OCI-LY1 (cell line): ENCODE measurements around the gene DNMT1.

ENCODE experiments used
- H2AFZ ChIP-seq: fragments of 200-600 bp; sonication (generic), shearing (Covaris generic); 2 replicates; pipeline ENCODE4 v1.6.0; 2014; ENCODE audit warnings: antibody characterized with exemption, mild to moderate bottlenecking, low read length
- H3F3A ChIP-seq: fragments of 200-600 bp; sonication (generic), shearing (Covaris generic); 2 replicates; pipeline ENCODE4 v1.6.0; 2014; ENCODE audit warnings: mild to moderate bottlenecking, antibody characterized with exemption, low read length, moderate library complexity; ENCODE audit not compliant: insufficient read depth
- H3K27ac ChIP-seq: fragments of 200-600 bp; sonication (generic); 2 replicates; pipeline ENCODE4 v1.5.1; 2014; ENCODE audit warnings: low read length, mixed run types, mild to moderate bottlenecking, low read depth; ENCODE audit not compliant: poor library complexity, severe bottlenecking
- H3K27me3 ChIP-seq: fragments of 200-600 bp; sonication (generic); 2 replicates; pipeline ENCODE4 v1.6.0; 2014; ENCODE audit warnings: antibody characterized with exemption, mild to moderate bottlenecking, low read length, moderate library complexity; ENCODE audit not compliant: insufficient read depth
- H3K36me3 ChIP-seq: fragments of 200-600 bp; sonication (generic); 2 replicates; pipeline ENCODE4 v1.6.1; 2014; ENCODE audit warnings: mild to moderate bottlenecking, antibody characterized with exemption, low read length, moderate library complexity, mixed read lengths; ENCODE audit not compliant: insufficient read depth
- H3K4me1 ChIP-seq: fragments of 200-600 bp; sonication (generic); 2 replicates; pipeline ENCODE4 v1.5.1; 2014; ENCODE audit warnings: mild to moderate bottlenecking, low read length, moderate library complexity; ENCODE audit not compliant: insufficient read depth, severe bottlenecking
- H3K4me2 ChIP-seq: fragments of 200-600 bp; sonication (generic), shearing (Covaris generic); 2 replicates; pipeline ENCODE4 v1.6.1; 2014; ENCODE audit warnings: low read length
- H3K4me3 ChIP-seq: fragments of 200-600 bp; sonication (generic); 2 replicates; pipeline ENCODE4 v1.5.1; 2014; ENCODE audit warnings: low read length, low read depth, mild to moderate bottlenecking, mixed read lengths; ENCODE audit not compliant: poor library complexity, severe bottlenecking
- H3K79me2 ChIP-seq: fragments of 200-600 bp; shearing (Covaris generic); 2 replicates; pipeline ENCODE4 v1.6.1; 2016; ENCODE audit warnings: mixed run types, low read length, mixed read lengths; ENCODE audit not compliant: insufficient read depth
- H3K9ac ChIP-seq: fragments of 200-600 bp; sonication (generic), shearing (Covaris generic); 2 replicates; pipeline ENCODE4 v1.6.1; 2014; ENCODE audit warnings: mild to moderate bottlenecking, low read length, mixed read lengths
- H3K9me2 ChIP-seq: fragments of 200-600 bp; sonication (generic), shearing (Covaris generic); 2 replicates; pipeline ENCODE4 v1.6.1; 2014; ENCODE audit warnings: low read depth, mild to moderate bottlenecking, low read length, mixed read lengths
- H3K9me3 ChIP-seq: fragments of 200-600 bp; shearing (Covaris generic); 2 replicates; pipeline ENCODE4 v1.6.1; 2014; ENCODE audit warnings: low read length, mixed read lengths
- H4K20me1 ChIP-seq: fragments of 200-600 bp; sonication (generic), shearing (Covaris generic); 2 replicates; pipeline ENCODE4 v1.6.0; 2016; ENCODE audit warnings: mild to moderate bottlenecking, low read length; ENCODE audit not compliant: insufficient read depth
- EZH2 ChIP-seq: fragments of 200-600 bp; sonication (generic), shearing (Covaris generic); IDR thresholded peaks from 2 replicates; pipeline ENCODE4 v1.8.0; 2017; ENCODE audit warnings: borderline replicate concordance, mixed run types, mild to moderate bottlenecking, antibody characterized with exemption, low read length, moderate library complexity, mixed read lengths
- TF ChIP-seq, protein P1 (sequence below): fragments of 200-600 bp; sonication (generic), shearing (Covaris generic); IDR thresholded peaks from 2 replicates; pipeline ENCODE4 v1.5.1; 2017; ENCODE audit warnings: mild to moderate bottlenecking, antibody characterized with exemption, low read length, moderate library complexity, mixed read lengths

Gene DNMT1

GRCh38 chr19:10151521-10151920, 43.2 kb downstream of the DNMT1 start:
- H3K4me2 ChIP-seq = no peak overlapping the region
- no peak overlapping the region for H3K4me3 ChIP-seq
- no peak overlapping the region for H3K9ac ChIP-seq
- no peaks in the 10 kb centered on the region for H3F3A ChIP-seq
- H3K4me1 ChIP-seq = no peaks in the 10 kb centered on the region
- H3K79me2 ChIP-seq = no peaks in the 10 kb centered on the region
- H3K27me3 ChIP-seq = no peaks in the 10 kb centered on the region
- no peak overlapping the region for H2AFZ ChIP-seq
- no peak overlapping the region for H3K27ac ChIP-seq
- H3K9me3 ChIP-seq = no peaks in the 10 kb centered on the region
- TF ChIP-seq EZH2 = no peak
- TF ChIP-seq, protein P1, sequence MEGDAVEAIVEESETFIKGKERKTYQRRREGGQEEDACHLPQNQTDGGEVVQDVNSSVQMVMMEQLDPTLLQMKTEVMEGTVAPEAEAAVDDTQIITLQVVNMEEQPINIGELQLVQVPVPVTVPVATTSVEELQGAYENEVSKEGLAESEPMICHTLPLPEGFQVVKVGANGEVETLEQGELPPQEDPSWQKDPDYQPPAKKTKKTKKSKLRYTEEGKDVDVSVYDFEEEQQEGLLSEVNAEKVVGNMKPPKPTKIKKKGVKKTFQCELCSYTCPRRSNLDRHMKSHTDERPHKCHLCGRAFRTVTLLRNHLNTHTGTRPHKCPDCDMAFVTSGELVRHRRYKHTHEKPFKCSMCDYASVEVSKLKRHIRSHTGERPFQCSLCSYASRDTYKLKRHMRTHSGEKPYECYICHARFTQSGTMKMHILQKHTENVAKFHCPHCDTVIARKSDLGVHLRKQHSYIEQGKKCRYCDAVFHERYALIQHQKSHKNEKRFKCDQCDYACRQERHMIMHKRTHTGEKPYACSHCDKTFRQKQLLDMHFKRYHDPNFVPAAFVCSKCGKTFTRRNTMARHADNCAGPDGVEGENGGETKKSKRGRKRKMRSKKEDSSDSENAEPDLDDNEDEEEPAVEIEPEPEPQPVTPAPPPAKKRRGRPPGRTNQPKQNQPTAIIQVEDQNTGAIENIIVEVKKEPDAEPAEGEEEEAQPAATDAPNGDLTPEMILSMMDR = no peak
- no peaks in the 10 kb centered on the region for H3K9me2 ChIP-seq
- H4K20me1 ChIP-seq = no peaks in the 10 kb centered on the region
- H3K36me3 ChIP-seq = peaks cover 94% of the 10 kb centered on the region

DNA sequence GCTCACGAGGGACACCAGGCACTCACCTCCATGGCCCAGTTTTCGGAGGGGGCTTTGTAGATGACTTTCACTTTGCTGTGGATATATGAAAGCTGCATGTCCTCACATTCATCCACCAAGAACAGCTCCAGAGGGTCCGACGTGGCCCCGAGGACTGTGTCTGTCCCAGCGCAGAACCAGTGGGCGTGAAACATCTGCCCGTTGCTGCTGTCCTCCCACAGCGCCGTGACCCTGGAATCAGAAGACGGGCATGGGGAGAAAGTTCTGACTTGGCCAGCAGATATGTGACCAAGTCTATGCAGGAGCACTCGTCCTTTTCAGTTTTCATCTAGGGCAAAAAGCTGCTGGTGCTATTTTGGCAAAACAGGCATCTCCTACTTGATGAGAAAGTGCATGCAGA, 45.3 kb downstream of the DNMT1 start:
- Histone ChIP-seq H3K27ac (no peak overlapping the region), H3K4me3 (no peak overlapping the region), H3K27me3 (no peaks in the 10 kb centered on the region), H3K9ac (no peak overlapping the region), H3K4me2 (no peak overlapping the region), H3K4me1 (no peaks in the 10 kb centered on the region), H3F3A (no peaks in the 10 kb centered on the region), H3K9me3 (no peaks in the 10 kb centered on the region), H3K9me2 (no peaks in the 10 kb centered on the region), H3K79me2 (no peaks in the 10 kb centered on the region), H3K36me3 (peaks cover 95% of the 10 kb centered on the region), H2AFZ (no peak overlapping the region), H4K20me1 (no peaks in the 10 kb centered on the region)
- TF ChIP-seq, protein P1 = no peak
- no peak for TF ChIP-seq EZH2

DNA sequence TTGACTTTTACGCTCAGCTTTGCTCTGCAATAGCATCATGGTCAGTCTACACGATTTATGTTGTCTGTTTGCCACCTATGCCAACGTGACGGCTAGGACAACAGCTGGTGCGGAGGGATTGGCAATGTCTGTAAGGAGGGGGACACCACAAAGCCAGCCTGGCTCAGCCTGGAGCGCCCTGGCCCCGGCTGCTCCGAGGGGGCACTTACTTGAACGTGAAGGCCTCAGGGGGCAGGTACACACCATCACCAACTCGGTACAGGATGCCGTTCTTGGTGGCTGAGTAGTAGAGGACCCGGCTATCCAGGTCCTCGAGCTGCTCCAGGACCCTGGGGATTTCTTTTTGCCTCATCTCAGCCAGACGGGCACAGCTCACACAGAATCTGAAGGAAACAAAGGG, 48.6 kb downstream of the DNMT1 start:
- H3K4me1 ChIP-seq = no peaks in the 10 kb centered on the region
- no peak overlapping the region for H3K4me2 ChIP-seq
- no peaks in the 10 kb centered on the region for H3K79me2 ChIP-seq
- H3K9ac ChIP-seq = no peak overlapping the region
- H4K20me1 ChIP-seq = no peaks in the 10 kb centered on the region
- H3K27me3 ChIP-seq = no peaks in the 10 kb centered on the region
- TF ChIP-seq EZH2 = no peak
- TF ChIP-seq, protein P1 = no peak
- H3K9me3 ChIP-seq = no peaks in the 10 kb centered on the region
- H3K4me3 ChIP-seq = no peak overlapping the region
- no peaks in the 10 kb centered on the region for H3F3A ChIP-seq
- no peak overlapping the region for H3K27ac ChIP-seq
- no peak overlapping the region for H2AFZ ChIP-seq
- H3K36me3 ChIP-seq = peaks cover 95% of the 10 kb centered on the region
- no peaks in the 10 kb centered on the region for H3K9me2 ChIP-seq
